ENCODE results near the gene MCIDAS.

GRCh38 chr5:55172937-55173686 is 54.0 kb downstream of the MCIDAS start, which contains the start of gene CDC20B:
- TF ChIP-seq REST (IDR thresholded peaks at IDR 0.05; ENCODE audit: insufficient read depth in 1 of 2, low read depth in 2 of 2, low read length in 1 of 2) (no peak), POLR2AphosphoS5 (IDR thresholded peaks at IDR 0.05; ENCODE audit: low read depth, low read length) (no peak), SIN3A (IDR thresholded peaks at IDR 0.05; ENCODE audit: borderline replicate concordance, insufficient read depth, low read depth, low read length) (peak; percentile 99)
- TF ChIP-seq, protein P1, sequence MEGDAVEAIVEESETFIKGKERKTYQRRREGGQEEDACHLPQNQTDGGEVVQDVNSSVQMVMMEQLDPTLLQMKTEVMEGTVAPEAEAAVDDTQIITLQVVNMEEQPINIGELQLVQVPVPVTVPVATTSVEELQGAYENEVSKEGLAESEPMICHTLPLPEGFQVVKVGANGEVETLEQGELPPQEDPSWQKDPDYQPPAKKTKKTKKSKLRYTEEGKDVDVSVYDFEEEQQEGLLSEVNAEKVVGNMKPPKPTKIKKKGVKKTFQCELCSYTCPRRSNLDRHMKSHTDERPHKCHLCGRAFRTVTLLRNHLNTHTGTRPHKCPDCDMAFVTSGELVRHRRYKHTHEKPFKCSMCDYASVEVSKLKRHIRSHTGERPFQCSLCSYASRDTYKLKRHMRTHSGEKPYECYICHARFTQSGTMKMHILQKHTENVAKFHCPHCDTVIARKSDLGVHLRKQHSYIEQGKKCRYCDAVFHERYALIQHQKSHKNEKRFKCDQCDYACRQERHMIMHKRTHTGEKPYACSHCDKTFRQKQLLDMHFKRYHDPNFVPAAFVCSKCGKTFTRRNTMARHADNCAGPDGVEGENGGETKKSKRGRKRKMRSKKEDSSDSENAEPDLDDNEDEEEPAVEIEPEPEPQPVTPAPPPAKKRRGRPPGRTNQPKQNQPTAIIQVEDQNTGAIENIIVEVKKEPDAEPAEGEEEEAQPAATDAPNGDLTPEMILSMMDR (IDR thresholded peaks at IDR 0.05), result no peak

Measured in Panc1 (cell line).